Lower leg skin (tissue), 4 donors: ENCODE measurements around the gene SNX18. TPM values are rescaled to one million over a fixed set of nuclear protein-coding genes. Genes with fewer than 3 reads are reported as not detected.

Source experiments
- DNase-seq, 2 donors: peaks; one replicate each; pipeline ENCODE4 v3.0.0-alpha.2; 2019; ENCODE audit warnings: low spot score in 2 of 2
- H3K4me3 ChIP-seq: fragments of 200-600 bp; sonication (generic); 2 replicates; pipeline ENCODE4 v1.5.1; 2017; ENCODE audit warnings: mild to moderate bottlenecking, low read depth; ENCODE audit not compliant: poor library complexity, severe bottlenecking
- POLR2A ChIP-seq, 2 donors: fragments of 450-650 bp; IDR thresholded peaks; one replicate each; pipeline ENCODE4 v1.6.1; 2016 to 2017; ENCODE audit warnings: antibody characterized with exemption in 2 of 2, mild to moderate bottlenecking in 1 of 2, moderate library complexity in 1 of 2
- WGBS, 2 donors: methylation state at CpG; one replicate each; pipeline ENCODE4 v1.1.5; 2018; 5-methylcytosine and 5-hydroxymethylcytosine counted together
- intact Hi-C: fragments of 100-400 bp; cut with DNase I; formaldehyde crosslinking; loops from one replicate; pipeline ENCODE4 v1.15.0; 2023; ENCODE audit warnings: low total_unique reads
- total RNA-seq, 4 donors: library from RNA; depleted of rRNA; stranded (reverse); fragments of >200 nt; gene quantifications; one replicate each; pipeline ENCODE4 v1.1.0, GENCODE V29; 2016
- TF ChIP-seq, protein P1 (sequence below), 3 donors: fragments of 450-650 bp; IDR thresholded peaks; one replicate each; pipeline ENCODE4 v1.5.1; 2016; ENCODE audit warnings: antibody characterized with exemption in 3 of 3, mild to moderate bottlenecking in 3 of 3, moderate library complexity in 2 of 3

Gene SNX18
- total RNA-seq, 4 donors from 2014 or later: 38.5 to 59.6 (median 51.2) TPM

DNA sequence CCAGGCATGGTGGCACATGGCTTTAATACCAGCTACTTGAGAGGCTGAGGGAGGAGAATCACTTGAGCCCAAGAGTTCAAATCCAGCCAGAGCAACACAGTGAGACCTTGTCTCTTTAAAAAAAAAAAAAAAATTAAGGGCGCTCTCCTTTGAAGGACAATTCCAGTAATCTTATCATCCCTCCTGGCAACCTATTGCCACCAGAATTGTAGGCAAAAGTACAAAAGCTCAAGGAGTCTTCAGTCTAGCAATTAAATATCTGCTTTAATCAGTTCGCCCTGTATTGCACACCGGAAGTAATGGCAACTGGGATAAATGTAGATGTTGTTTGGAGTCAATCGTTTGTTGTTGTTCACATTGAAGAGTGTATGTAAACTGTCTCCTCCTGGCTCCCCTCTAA, 7.7 kb downstream of the SNX18 start:
- no peak overlapping the region for H3K4me3 ChIP-seq
- 91 to 94% methylated on average over 4 of the region's 4 CpGs for WGBS, 2 donors
- TF ChIP-seq, protein P1, sequence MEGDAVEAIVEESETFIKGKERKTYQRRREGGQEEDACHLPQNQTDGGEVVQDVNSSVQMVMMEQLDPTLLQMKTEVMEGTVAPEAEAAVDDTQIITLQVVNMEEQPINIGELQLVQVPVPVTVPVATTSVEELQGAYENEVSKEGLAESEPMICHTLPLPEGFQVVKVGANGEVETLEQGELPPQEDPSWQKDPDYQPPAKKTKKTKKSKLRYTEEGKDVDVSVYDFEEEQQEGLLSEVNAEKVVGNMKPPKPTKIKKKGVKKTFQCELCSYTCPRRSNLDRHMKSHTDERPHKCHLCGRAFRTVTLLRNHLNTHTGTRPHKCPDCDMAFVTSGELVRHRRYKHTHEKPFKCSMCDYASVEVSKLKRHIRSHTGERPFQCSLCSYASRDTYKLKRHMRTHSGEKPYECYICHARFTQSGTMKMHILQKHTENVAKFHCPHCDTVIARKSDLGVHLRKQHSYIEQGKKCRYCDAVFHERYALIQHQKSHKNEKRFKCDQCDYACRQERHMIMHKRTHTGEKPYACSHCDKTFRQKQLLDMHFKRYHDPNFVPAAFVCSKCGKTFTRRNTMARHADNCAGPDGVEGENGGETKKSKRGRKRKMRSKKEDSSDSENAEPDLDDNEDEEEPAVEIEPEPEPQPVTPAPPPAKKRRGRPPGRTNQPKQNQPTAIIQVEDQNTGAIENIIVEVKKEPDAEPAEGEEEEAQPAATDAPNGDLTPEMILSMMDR (IDR thresholded peaks at IDR 0.05): no peak
- TF ChIP-seq POLR2A (IDR thresholded peaks at IDR 0.05): no peak
- DNase-seq: no peak
- intact Hi-C loops: loop anchor here (10.0 kb wide), 1 partner anchor 220 kb away; no protein-coding TSS in a partner anchor

- H3K4me3 ChIP-seq: no peak overlapping the region
- TF ChIP-seq POLR2A (IDR thresholded peaks at IDR 0.05): no peak
- TF ChIP-seq, protein P1 (IDR thresholded peaks at IDR 0.05): no peak
- intact Hi-C loops: loop anchor here (10.0 kb wide), 1 partner anchor 219 kb away; no protein-coding TSS in a partner anchor
- 80 to 85% methylated on average over 6 of the region's 6 CpGs for WGBS, 2 donors
- DNase-seq: no peak
Measured at GRCh38 chr5:54525692-54526091, 8.1 kb downstream of the SNX18 start.

DNA sequence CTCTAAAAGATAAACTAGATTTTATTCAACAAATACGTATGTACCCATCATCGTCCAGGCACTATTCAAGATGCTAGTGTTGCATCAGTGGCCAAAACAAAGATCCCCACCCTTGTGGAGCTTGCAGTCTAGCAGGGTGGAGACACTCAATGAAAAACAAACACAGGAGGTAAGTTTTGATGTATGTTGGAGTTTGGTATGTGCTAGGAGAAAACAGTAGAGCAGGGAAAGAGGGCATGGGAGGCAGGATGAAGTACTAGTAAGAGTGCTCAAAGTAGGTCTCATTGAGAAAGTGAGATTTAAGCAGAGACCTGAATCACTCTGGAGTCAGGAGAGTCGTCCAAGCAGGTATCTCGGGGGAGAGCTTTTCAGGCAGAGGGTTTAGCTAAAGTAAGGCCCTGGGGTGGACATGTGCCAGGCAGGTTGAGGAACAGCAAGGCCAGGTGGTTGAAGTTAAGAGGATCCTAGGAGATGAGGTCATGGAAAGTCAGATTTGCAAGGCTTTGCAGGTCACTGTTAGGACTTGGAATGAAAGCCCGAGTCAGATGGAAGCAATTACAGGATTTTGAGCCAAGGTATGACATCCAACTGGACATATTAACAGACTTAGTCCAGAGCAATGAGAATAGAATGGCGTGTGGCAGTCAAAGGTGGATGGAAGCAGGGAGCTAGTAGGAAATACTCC, 9.2 kb downstream of the SNX18 start:
- peak in 1 of 2 donors; percentile 49 for DNase-seq
- H3K4me3 ChIP-seq: no peak overlapping the region
- intact Hi-C loops: loop anchor here (10.0 kb wide), 1 partner anchor 218 kb away; no protein-coding TSS in a partner anchor
- TF ChIP-seq, protein P1 (IDR thresholded peaks at IDR 0.05): no peak
- no peak for TF ChIP-seq POLR2A (IDR thresholded peaks at IDR 0.05)
- WGBS, 2 donors: 69 to 75% methylated on average over 6 of the region's 6 CpGs

DNA sequence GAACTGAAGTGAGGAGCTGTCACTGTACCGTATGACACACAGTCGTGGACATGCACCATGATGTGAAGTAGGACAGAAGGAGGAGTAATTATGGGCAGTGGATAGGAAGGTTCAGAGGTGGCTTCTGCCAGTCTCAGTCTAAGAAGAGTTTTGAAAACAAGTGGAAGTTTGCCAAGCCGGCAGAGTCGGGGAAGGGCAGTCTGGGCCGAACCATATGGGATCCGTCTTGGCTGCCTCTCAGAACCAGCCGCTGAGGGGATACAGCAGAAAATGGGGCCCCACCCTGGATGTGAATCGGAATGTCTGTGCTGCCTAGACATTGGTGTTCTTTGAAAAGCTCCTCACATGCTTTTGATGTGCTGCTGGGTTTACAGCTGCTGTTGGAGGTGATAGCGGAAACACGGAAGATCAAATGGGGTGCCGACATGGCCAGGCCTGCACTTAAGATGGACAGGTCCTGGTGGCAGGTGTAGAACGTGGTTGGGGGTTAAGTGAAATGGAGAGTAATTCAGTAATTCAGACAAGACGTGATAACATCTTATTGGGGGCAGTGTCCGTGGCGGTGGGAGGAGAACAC, 11.2 kb downstream of the SNX18 start:
- TF ChIP-seq, protein P1 (IDR thresholded peaks at IDR 0.05): no peak
- no peak for TF ChIP-seq POLR2A (IDR thresholded peaks at IDR 0.05)
- H3K4me3 ChIP-seq: no peak overlapping the region
- 86 to 90% methylated on average over 15 of the region's 15 CpGs for WGBS, 2 donors
- intact Hi-C loops: loop anchor here (10.0 kb wide), 1 partner anchor 216 kb away; no protein-coding TSS in a partner anchor
- peak in 1 of 2 donors; percentile 80 for DNase-seq

DNA sequence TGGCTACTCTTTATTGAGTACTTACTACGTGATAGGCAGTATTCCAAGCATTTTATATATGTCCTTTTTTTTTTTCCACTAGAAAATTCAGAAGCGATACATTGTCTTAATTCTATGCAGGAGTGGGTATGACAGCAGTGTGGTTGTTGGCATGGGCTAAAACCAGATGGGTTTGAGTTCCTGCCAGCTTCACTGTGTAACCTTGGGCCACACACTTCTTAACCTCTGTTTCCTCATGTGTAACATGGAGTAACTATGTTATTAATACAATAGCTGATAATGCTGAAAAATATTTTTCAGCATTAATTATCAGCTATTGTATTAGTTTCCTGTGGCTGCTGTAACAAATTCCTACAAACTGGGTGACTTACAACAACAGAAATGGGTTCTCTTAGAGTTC, 12.0 kb downstream of the SNX18 start:
- intact Hi-C loops: loop anchor here (10.0 kb wide), 1 partner anchor 215 kb away; no protein-coding TSS in a partner anchor
- WGBS, 2 donors: 56 to 63% methylated on average over 2 of the region's 2 CpGs
- TF ChIP-seq, protein P1 (IDR thresholded peaks at IDR 0.05): no peak
- no peak for TF ChIP-seq POLR2A (IDR thresholded peaks at IDR 0.05)
- H3K4me3 ChIP-seq: no peak overlapping the region
- no peak for DNase-seq
